ENCODE results near the gene FBXO36. TPM values are rescaled to one million over a fixed set of nuclear protein-coding genes. Genes with fewer than 3 reads are reported as not detected.
A peak's percentile ranks its signal among the peaks of the same experiment; 100 is the strongest.

Gene FBXO36
- total and polyA plus RNA-seq, 2 of the 13 experiments (the other 11 are each of a cell fraction or from before 2014, with no cell fraction given), result 2.8 TPM

DNA sequence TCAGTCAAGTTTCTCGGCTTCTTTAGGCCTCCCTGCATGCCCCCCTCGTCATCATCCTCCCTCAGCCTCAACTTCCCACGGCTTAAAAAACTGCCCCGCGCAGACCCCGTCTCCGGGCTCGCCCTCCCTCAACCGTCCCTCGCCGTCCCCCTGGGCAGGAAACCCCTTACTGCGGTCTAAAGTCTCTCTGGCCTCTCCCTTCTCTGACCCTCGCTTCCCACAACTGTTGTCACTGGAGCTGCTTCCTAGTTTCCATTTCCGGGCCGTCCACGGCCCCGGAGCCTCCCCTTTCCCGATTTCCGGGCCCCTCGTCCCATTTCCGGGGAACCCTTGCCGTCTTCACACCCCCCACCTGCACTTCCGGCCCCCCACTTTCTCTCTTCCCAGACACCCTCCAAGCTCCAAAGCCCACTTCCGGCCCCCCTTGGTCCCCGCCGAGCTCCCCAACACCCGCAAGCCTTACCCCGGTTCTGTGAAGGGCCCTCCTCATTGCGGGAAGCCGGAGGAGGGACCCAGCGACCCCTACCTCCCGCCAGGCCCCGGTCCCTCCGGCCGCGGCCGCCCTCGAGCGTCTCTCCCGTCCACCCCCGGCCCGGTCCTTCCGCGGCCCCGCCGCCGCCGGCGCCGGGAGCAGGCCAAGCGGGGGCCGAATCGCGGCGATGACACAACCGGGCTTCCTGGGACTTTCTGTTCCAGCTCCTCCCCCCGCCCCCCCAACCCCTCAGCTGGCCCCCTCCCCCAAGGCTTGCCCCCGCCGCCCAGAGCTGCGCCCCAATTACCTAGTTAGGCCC, 1.0 kb upstream of the FBXO36 start (continued):
- TF ChIP-seq, protein P1, sequence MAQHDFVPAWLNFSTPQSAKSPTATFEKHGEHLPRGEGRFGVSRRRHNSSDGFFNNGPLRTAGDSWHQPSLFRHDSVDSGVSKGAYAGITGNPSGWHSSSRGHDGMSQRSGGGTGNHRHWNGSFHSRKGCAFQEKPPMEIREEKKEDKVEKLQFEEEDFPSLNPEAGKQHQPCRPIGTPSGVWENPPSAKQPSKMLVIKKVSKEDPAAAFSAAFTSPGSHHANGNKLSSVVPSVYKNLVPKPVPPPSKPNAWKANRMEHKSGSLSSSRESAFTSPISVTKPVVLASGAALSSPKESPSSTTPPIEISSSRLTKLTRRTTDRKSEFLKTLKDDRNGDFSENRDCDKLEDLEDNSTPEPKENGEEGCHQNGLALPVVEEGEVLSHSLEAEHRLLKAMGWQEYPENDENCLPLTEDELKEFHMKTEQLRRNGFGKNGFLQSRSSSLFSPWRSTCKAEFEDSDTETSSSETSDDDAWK (CRISPR knock-in tag; IDR thresholded peaks at IDR 0.05), result no peak
- TF ChIP-seq ZNF564 (CRISPR knock-in tag; IDR thresholded peaks at IDR 0.05) (no peak; the same call in 1 of the 2 replicates), MIER2 (CRISPR knock-in tag; IDR thresholded peaks at IDR 0.05) (no peak), ZNF605 (CRISPR knock-in tag; IDR thresholded peaks at IDR 0.05) (peak; percentile 58; the same call in 1 of the 2 replicates), ZNF33B (CRISPR knock-in tag; IDR thresholded peaks at IDR 0.05) (no peak), NCOA2 (CRISPR knock-in tag; IDR thresholded peaks at IDR 0.05) (peak; percentile 36; the same call in 1 of the 2 replicates), ZSCAN21 (CRISPR knock-in tag; IDR thresholded peaks at IDR 0.05; ENCODE audit: borderline replicate concordance) (no peak), ZNF674 (CRISPR knock-in tag; IDR thresholded peaks at IDR 0.05; ENCODE audit: low read depth) (no peak), ETV6 (CRISPR knock-in tag; conservative IDR thresholded peaks at IDR 0.05) (peak; percentile 99), THAP11 (CRISPR knock-in tag; IDR thresholded peaks at IDR 0.05) (peak; percentile 83)
- TF ChIP-seq, protein P2, sequence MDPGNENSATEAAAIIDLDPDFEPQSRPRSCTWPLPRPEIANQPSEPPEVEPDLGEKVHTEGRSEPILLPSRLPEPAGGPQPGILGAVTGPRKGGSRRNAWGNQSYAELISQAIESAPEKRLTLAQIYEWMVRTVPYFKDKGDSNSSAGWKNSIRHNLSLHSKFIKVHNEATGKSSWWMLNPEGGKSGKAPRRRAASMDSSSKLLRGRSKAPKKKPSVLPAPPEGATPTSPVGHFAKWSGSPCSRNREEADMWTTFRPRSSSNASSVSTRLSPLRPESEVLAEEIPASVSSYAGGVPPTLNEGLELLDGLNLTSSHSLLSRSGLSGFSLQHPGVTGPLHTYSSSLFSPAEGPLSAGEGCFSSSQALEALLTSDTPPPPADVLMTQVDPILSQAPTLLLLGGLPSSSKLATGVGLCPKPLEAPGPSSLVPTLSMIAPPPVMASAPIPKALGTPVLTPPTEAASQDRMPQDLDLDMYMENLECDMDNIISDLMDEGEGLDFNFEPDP (CRISPR knock-in tag; conservative IDR thresholded peaks at IDR 0.05), result no peak
- TF ChIP-seq, protein P3, sequence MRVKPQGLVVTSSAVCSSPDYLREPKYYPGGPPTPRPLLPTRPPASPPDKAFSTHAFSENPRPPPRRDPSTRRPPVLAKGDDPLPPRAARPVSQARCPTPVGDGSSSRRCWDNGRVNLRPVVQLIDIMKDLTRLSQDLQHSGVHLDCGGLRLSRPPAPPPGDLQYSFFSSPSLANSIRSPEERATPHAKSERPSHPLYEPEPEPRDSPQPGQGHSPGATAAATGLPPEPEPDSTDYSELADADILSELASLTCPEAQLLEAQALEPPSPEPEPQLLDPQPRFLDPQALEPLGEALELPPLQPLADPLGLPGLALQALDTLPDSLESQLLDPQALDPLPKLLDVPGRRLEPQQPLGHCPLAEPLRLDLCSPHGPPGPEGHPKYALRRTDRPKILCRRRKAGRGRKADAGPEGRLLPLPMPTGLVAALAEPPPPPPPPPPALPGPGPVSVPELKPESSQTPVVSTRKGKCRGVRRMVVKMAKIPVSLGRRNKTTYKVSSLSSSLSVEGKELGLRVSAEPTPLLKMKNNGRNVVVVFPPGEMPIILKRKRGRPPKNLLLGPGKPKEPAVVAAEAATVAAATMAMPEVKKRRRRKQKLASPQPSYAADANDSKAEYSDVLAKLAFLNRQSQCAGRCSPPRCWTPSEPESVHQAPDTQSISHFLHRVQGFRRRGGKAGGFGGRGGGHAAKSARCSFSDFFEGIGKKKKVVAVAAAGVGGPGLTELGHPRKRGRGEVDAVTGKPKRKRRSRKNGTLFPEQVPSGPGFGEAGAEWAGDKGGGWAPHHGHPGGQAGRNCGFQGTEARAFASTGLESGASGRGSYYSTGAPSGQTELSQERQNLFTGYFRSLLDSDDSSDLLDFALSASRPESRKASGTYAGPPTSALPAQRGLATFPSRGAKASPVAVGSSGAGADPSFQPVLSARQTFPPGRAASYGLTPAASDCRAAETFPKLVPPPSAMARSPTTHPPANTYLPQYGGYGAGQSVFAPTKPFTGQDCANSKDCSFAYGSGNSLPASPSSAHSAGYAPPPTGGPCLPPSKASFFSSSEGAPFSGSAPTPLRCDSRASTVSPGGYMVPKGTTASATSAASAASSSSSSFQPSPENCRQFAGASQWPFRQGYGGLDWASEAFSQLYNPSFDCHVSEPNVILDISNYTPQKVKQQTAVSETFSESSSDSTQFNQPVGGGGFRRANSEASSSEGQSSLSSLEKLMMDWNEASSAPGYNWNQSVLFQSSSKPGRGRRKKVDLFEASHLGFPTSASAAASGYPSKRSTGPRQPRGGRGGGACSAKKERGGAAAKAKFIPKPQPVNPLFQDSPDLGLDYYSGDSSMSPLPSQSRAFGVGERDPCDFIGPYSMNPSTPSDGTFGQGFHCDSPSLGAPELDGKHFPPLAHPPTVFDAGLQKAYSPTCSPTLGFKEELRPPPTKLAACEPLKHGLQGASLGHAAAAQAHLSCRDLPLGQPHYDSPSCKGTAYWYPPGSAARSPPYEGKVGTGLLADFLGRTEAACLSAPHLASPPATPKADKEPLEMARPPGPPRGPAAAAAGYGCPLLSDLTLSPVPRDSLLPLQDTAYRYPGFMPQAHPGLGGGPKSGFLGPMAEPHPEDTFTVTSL (CRISPR knock-in tag; IDR thresholded peaks at IDR 0.05; ENCODE audit: borderline replicate concordance), result peak; percentile 54; the same call in 1 of the 2 replicates
- TF ChIP-seq, protein P4, sequence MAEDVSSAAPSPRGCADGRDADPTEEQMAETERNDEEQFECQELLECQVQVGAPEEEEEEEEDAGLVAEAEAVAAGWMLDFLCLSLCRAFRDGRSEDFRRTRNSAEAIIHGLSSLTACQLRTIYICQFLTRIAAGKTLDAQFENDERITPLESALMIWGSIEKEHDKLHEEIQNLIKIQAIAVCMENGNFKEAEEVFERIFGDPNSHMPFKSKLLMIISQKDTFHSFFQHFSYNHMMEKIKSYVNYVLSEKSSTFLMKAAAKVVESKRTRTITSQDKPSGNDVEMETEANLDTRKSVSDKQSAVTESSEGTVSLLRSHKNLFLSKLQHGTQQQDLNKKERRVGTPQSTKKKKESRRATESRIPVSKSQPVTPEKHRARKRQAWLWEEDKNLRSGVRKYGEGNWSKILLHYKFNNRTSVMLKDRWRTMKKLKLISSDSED (CRISPR knock-in tag; IDR thresholded peaks at IDR 0.05), result no peak
- TF ChIP-seq, protein P5, sequence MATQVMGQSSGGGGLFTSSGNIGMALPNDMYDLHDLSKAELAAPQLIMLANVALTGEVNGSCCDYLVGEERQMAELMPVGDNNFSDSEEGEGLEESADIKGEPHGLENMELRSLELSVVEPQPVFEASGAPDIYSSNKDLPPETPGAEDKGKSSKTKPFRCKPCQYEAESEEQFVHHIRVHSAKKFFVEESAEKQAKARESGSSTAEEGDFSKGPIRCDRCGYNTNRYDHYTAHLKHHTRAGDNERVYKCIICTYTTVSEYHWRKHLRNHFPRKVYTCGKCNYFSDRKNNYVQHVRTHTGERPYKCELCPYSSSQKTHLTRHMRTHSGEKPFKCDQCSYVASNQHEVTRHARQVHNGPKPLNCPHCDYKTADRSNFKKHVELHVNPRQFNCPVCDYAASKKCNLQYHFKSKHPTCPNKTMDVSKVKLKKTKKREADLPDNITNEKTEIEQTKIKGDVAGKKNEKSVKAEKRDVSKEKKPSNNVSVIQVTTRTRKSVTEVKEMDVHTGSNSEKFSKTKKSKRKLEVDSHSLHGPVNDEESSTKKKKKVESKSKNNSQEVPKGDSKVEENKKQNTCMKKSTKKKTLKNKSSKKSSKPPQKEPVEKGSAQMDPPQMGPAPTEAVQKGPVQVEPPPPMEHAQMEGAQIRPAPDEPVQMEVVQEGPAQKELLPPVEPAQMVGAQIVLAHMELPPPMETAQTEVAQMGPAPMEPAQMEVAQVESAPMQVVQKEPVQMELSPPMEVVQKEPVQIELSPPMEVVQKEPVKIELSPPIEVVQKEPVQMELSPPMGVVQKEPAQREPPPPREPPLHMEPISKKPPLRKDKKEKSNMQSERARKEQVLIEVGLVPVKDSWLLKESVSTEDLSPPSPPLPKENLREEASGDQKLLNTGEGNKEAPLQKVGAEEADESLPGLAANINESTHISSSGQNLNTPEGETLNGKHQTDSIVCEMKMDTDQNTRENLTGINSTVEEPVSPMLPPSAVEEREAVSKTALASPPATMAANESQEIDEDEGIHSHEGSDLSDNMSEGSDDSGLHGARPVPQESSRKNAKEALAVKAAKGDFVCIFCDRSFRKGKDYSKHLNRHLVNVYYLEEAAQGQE (IDR thresholded peaks at IDR 0.05; ENCODE audit: borderline replicate concordance in 1 of 2, low read depth in 1 of 2, low read length in 2 of 2), result peak in 1 of 2 experiments; percentile 23; a peak in 1 of 4 replicates

Data from HepG2 (cell line).